NCI-H2196 treated with DMSO at 0.1 percent for 48 hours (cell line): ENCODE data around the gene MYL9.

Experiments
- DNase-seq: peaks from one replicate; lab custom pipeline; 2025; ENCODE audit not compliant: unreplicated experiment; lab: John Stamatoyannopoulos, UW

Gene MYL9

GRCh38 chr20:36525620-36526365, 15.5 kb upstream of the MYL9 start:
- no peak for DNase-seq

GRCh38 chr20:36526521-36527011, 14.8 kb upstream of the MYL9 start:
- DNase-seq: no peak

GRCh38 chr20:36527331-36528125, 13.8 kb upstream of the MYL9 start:
- no peak for DNase-seq

DNA sequence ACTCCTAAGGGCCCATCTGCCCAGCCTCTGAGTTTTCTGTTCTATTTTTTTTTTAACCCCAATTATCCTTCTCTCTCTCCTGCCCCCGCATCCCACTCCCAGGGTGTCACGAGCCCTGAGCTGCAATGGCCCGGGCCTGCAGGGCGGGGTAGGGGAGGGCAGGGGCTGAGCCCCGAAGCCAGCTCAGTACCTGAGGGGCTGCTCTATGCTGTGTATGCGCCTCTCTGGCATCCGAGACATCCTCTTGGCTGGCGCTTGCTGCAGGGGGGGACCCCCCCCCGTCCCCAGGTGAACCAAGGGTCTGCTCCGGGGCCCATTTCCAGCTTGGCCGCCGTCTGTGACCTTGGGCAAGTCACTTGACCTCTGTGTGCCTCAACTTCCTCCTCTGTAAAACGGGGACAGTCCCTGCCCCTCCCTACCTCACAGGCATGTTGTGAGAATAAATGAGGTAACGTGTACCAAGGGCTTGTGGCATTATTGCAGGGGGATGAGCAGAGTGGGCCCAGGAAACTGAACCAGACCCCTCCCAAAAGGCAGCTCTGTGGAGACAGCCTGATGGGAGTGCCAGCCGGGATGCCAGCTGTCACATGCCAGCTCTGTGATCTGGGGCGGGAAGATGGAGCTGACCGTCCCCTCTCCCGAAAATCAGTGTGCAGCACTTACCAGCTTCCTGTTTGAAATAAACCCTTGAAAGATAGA, 13.0 kb upstream of the MYL9 start:
- DNase-seq: no peak

DNA sequence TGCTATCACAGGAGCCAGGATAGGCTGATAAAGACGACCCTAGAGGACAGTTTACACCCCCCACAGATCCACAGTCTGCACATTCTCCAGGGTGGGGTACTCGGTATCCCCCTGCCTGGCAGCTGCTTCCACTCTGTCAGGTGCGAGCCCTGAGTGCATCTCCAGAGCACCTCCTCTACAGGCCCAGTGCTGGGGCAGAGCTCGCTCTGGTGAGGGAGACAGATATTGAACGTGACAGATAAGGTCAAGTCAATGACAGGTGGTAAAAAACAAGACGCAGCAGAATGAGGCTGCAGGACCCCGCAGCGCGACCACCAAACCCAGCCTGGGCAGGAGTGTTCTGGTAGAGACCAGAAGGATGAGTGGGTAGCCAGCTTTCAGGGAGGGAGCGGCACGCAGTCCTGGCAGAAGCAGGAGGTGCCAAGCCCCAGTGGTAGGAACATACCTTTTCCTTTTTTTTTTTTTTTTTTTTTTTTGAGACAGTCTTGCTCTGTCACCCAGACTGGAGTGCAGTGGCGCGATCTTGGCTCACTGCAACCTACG, 12.4 kb upstream of the MYL9 start:
- no peak for DNase-seq

DNA sequence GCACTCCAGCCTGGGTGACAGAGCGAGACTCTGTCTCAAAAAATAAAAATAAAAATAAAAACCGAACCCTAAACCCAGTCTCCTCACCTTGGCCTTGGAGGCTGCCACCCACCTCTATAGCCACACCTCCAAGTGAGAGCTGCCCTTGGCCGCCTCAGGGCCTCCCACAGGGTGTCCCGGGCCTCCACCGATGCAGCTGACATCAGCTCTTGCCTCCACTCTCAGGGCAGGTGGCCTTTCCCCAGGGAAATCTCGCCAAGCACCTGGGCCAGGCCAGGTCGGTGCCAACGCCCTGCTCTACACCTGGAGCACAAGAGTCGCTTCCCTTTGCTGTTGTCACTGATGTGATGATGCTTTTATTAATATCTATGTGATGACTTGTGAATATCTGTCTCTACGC, 8.9 kb upstream of the MYL9 start:
- DNase-seq: peak; percentile 11

GRCh38 chr20:36532822-36533221, 8.5 kb upstream of the MYL9 start:
- DNase-seq: no peak

- DNase-seq: no peak
Measured at GRCh38 chr20:36538026-36538722, 3.1 kb upstream of the MYL9 start.

- DNase-seq: no peak
Measured at GRCh38 chr20:36540551-36541211, 638 bp upstream of the MYL9 start.

- DNase-seq: no peak
Measured at GRCh38 chr20:36541768-36542488, 609 bp downstream of the MYL9 start.

DNA sequence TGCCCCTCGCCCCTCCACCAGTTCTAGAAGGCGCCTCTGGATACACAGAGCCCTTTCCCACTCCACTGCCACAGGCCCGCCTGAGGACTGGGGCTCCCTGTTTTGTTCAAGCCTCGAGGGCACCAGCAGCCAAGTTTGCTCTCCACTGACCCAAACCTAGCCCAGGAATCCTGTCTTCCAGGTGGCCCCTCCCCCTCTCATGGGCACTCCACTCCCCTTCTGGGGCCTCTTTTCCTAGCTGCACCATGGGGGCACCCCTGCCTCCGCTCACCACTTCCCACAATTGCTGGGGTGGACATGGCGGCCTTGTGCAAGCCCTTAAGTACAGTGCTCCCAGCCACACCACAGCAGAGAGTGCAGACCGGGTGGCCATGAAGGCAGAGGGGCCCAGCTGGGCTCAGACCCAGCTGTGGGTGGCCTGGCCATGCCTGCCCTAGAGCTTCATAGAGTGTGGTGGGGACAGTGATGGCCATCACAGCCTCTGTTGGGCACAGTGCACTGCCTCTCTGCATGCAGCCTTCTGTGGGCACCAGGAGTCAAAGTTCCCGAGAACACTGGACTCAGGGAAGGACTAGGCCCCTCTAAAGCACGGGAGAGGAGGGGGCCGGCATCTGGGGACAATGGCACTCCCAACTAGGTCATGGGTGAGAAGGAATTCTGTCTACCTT, 1.3 kb downstream of the MYL9 start:
- no peak for DNase-seq

- DNase-seq: no peak
Measured at GRCh38 chr20:36543184-36544133, 2.1 kb downstream of the MYL9 start.

GRCh38 chr20:36544134-36545018, 3.1 kb downstream of the MYL9 start:
- DNase-seq: no peak

DNA sequence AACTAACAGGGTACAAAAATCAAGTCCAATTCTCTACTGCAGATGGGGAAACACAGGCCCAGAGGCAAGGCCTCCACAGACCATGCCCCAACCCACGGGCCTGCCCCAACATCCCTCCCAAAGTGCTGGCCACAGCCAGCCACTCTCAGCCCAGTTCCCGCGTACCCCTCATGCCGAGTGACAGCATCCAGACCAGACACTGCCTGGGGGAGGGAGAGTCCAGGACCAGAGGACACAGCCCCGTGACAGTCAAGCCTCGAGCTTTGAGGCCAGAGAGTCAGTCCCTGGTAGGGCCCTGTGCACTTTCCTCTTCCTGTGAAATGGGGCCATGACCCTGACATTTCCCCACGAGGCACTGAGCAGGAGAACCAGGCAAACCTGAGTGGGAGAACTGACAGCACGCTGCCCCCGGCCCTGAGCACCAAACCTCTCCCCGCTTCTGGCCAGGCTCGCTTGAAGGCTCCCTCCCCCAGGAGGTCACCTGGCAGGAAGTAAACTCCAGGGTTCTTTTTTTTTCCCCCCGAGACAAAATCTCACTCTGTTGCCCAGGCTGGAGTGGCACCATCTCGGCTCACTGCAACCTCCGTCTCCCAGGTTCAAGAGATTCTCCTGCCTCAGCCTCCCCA, 4.9 kb downstream of the MYL9 start:
- DNase-seq: no peak

DNA sequence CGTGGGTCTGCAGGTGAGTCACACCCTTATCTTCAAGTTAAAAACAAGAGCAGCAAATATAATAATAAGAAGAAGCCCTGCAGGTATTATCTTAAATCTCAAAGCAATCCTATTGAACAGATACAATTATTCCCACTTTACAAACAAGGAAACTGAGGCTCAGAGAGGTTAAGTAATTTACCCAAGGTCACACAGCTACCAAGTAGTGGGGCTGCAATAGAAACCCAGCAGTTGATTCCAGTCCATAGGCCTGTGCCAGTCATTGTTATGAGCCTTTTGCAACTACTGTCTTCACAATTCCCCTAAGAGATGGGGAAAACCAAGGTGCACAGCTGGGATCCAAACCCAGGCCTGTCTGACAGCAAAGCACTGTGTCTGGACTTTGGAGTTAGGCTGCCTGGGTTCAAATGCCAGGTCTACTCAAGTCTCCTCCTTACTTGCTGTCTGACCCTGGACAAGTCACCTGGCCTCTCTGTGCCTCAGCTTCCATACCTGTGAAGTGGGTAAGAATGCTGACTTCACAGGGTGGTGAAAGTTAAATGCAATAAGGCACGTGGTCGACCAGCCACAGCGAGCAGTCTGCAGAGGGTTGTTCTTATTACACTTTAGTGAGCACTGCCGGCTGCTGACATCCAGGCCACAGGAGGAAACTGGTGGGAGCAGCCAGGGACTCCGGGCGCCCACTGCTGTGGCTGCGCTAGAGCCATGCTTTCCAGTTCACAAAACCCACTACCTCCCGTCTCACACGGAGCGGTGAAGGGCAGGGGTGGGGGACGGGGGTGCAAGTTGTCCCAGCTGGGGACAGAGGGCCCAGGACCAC, 6.1 kb downstream of the MYL9 start:
- no peak for DNase-seq

- no peak for DNase-seq
Measured at GRCh38 chr20:36548006-36548315, 6.6 kb downstream of the MYL9 start.
